HL-60 (cell line): ENCODE results near the gene CCDC187.

ENCODE experiments used
- POLR2AphosphoS5 ChIP-seq: IDR thresholded peaks from 2 replicates; pipeline ENCODE4 v1.6.1; 2012; ENCODE audit warnings: low read depth
- SPI1 ChIP-seq: IDR thresholded peaks from 2 replicates; pipeline ENCODE4 v1.6.1; 2012; ENCODE audit warnings: low read depth, mild to moderate bottlenecking, borderline replicate concordance
- TF ChIP-seq, protein P1 (sequence below): IDR thresholded peaks from one replicate; pipeline ENCODE4 v1.5.1; 2011; ENCODE audit warnings: low read length, control low read depth, inconsistent platforms; ENCODE audit not compliant: insufficient read depth

DNA sequence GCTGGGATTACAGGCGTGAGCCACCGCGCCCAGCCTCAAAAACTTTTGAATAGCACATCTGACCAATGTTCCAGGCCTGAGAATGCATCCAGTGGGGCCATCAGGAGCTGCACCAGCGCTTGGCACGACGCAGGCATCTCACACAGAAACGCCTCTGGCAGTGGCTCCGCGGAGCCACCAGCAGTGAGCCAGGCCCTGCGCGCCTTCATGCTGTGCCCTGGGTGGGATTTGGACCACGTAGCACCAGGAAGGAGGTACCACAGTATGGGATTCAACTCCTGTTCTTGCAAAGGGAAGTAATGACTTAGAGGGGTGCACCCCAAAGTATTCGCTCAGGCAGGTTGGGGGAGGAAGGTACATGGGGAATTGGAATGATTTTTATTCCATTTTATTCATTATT lies 3.0 kb downstream of the CCDC187 start:
- TF ChIP-seq POLR2AphosphoS5 = no peak
- TF ChIP-seq, protein P1, sequence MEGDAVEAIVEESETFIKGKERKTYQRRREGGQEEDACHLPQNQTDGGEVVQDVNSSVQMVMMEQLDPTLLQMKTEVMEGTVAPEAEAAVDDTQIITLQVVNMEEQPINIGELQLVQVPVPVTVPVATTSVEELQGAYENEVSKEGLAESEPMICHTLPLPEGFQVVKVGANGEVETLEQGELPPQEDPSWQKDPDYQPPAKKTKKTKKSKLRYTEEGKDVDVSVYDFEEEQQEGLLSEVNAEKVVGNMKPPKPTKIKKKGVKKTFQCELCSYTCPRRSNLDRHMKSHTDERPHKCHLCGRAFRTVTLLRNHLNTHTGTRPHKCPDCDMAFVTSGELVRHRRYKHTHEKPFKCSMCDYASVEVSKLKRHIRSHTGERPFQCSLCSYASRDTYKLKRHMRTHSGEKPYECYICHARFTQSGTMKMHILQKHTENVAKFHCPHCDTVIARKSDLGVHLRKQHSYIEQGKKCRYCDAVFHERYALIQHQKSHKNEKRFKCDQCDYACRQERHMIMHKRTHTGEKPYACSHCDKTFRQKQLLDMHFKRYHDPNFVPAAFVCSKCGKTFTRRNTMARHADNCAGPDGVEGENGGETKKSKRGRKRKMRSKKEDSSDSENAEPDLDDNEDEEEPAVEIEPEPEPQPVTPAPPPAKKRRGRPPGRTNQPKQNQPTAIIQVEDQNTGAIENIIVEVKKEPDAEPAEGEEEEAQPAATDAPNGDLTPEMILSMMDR = no peak
- TF ChIP-seq SPI1 = no peak
